ENCODE measurements around the gene CAMK1. TPM values are rescaled to one million over a fixed set of nuclear protein-coding genes. Genes with fewer than 3 reads are reported as not detected.

Gene CAMK1
- total and polyA plus RNA-seq, 12 donors, result 6.2 to 27.1 (median 9.4) TPM

GRCh38 chr3:9797196-9797945 lies 27.6 kb upstream of the CAMK1 start:
- H3K27ac ChIP-seq, result no peak overlapping the region
- ATAC-seq, result no peak
- no peak overlapping the region for H3K4me3 ChIP-seq
- WGBS, 2 donors, result 88 to 91% methylated on average over 12 of the region's 12 CpGs
- no peaks in the 10 kb centered on the region for H3K9me3 ChIP-seq
- peaks cover 5 to 34% (median 23%) of the 10 kb centered on the region in 9 donors for H3K4me1 ChIP-seq
- no peak for TF ChIP-seq CTCF (IDR thresholded peaks at IDR 0.05)
- H3K36me3 ChIP-seq, result peaks cover 8 to 82% (median 47%) of the 10 kb centered on the region in 9 donors
- intact Hi-C loops (cut with DNase I), result no loop called here
- DNase-seq, result no peak
- H3K27me3 ChIP-seq, result no peaks in the 10 kb centered on the region

- TF ChIP-seq CTCF (IDR thresholded peaks at IDR 0.05), result no peak
- H3K9me3 ChIP-seq, result no peaks in the 10 kb centered on the region
- H3K4me1 ChIP-seq, result peaks cover 5 to 51% (median 35%) of the 10 kb centered on the region in 9 donors
- ATAC-seq (no peak), DNase-seq (no peak)
- peaks cover 8 to 71% (median 29%) of the 10 kb centered on the region in 9 donors for H3K36me3 ChIP-seq
- 89 to 92% methylated on average over 5 of the region's 5 CpGs for WGBS, 2 donors
- intact Hi-C loops (cut with DNase I), result no loop called here
- no peak overlapping the region for H3K27ac ChIP-seq
- peak overlapping the region in 1 of 10 donors; percentile 100 for H3K4me3 ChIP-seq
- H3K27me3 ChIP-seq, result no peaks in the 10 kb centered on the region
Measured at GRCh38 chr3:9795207-9795606, 25.5 kb upstream of the CAMK1 start.

GRCh38 chr3:9794400-9794799 lies 24.7 kb upstream of the CAMK1 start:
- H3K4me1 ChIP-seq, result peaks cover 5 to 51% (median 35%) of the 10 kb centered on the region in 9 donors
- ATAC-seq (no peak), DNase-seq (no peak)
- WGBS, 2 donors, result 96 to 97% methylated on average over 11 of the region's 11 CpGs
- H3K9me3 ChIP-seq, result no peaks in the 10 kb centered on the region
- intact Hi-C loops (cut with DNase I), result loop anchor here in 4 of 10 donors (5.0 kb wide), 3 partner anchors 42 to 142 kb away; partner anchors contain the start of gene BRPF1 (in 1 of the 4)
- peaks cover 5 to 71% (median 25%) of the 10 kb centered on the region in 9 donors for H3K36me3 ChIP-seq
- H3K4me3 ChIP-seq, result peak overlapping the region in 4 of 10 donors; percentile 75 to 100 (median 90)
- no peak overlapping the region for H3K27ac ChIP-seq
- TF ChIP-seq CTCF (IDR thresholded peaks at IDR 0.05), result no peak
- H3K27me3 ChIP-seq, result no peaks in the 10 kb centered on the region

- H3K36me3 ChIP-seq, result peaks cover 0 to 71% (median 14%) of the 10 kb centered on the region in 9 donors
- H3K4me1 ChIP-seq, result peaks cover 5 to 51% (median 35%) of the 10 kb centered on the region in 9 donors
- no peaks in the 10 kb centered on the region for H3K27me3 ChIP-seq
- peak in 7 of 8 donors; percentile 0 to 17 (median 4) for ATAC-seq
- no peaks in the 10 kb centered on the region for H3K9me3 ChIP-seq
- H3K4me3 ChIP-seq, result peak overlapping the region; percentile 63 to 100 (median 80)
- WGBS, 2 donors, result 1% methylated on average over 22 to 23 of the region's 23 CpGs
- peak in 1 of 2 donors; percentile 20 for DNase-seq
- H3K27ac ChIP-seq, result peak overlapping the region; percentile 91 to 98 (median 97)
- intact Hi-C loops (cut with DNase I), result loop anchor here in 5 of 10 donors (2.0 to 5.0 kb wide), 5 partner anchors 41 to 141 kb away; partner anchors contain the start of genes BRPF1 (in 2 of the 5) and OGG1 (in 1 of the 5)
- TF ChIP-seq CTCF (IDR thresholded peaks at IDR 0.05), result no peak
Measured at GRCh38 chr3:9793161-9793781, 23.5 kb upstream of the CAMK1 start.
